ENCODE results near the gene DET1.
"Not testable (repeated sequence)": the region's sequence is repeated elsewhere in the genome, so short reads cannot be mapped to it uniquely, and the experiment has no call there.

DNA sequence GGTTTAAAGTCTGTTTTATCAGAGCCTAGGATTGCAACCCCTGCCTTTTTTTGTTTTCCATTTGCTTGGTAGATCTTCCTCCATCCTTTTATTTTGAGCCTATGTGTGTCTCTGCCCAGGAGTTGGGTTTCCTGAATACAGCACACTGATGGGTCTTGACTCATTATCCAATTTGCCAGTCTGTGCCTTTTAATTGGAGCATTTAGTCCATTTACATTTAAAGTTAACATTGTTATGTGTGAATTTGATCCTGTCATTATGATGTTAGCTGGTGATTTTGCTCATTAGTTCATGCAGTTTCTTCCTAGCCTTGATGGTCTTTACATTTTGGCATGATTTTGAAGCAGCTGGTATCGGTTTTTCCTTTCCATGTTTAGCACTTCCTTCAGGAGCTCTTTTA is 11.5 kb upstream of the DET1 start:
- not testable (repeated sequence) for TF ChIP-seq POLR2A (IDR thresholded peaks at IDR 0.05)
- TF ChIP-seq, protein P1, sequence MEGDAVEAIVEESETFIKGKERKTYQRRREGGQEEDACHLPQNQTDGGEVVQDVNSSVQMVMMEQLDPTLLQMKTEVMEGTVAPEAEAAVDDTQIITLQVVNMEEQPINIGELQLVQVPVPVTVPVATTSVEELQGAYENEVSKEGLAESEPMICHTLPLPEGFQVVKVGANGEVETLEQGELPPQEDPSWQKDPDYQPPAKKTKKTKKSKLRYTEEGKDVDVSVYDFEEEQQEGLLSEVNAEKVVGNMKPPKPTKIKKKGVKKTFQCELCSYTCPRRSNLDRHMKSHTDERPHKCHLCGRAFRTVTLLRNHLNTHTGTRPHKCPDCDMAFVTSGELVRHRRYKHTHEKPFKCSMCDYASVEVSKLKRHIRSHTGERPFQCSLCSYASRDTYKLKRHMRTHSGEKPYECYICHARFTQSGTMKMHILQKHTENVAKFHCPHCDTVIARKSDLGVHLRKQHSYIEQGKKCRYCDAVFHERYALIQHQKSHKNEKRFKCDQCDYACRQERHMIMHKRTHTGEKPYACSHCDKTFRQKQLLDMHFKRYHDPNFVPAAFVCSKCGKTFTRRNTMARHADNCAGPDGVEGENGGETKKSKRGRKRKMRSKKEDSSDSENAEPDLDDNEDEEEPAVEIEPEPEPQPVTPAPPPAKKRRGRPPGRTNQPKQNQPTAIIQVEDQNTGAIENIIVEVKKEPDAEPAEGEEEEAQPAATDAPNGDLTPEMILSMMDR (IDR thresholded peaks at IDR 0.05), result not testable (repeated sequence)

Data from body of pancreas (tissue), 4 donors.